HEK293 (cell line): Measurements from ENCODE around the gene SH3BGRL3.

ENCODE experiments used
- CTCF ChIA-PET: fragments of 350-600 bp; formaldehyde crosslinking; extraction: SDS; loops from one replicate; lab custom pipeline; 2021; ENCODE audit warnings: antibody characterized with exemption; lab: Yijun Ruan, JAX
- POLR2A ChIA-PET: fragments of 300-600 bp; formaldehyde crosslinking; extraction: SDS; loops from one replicate; lab custom pipeline; 2020; ENCODE audit warnings: antibody characterized with exemption, inconsistent platforms; lab: Yijun Ruan, JAX
- H3K27ac ChIP-seq: fragments of 200-500 bp; sonication (Bioruptor generic); 2 replicates; pipeline ENCODE4 v1.5.1; 2014; ENCODE audit warnings: low read depth, low read length, control low read depth, inconsistent platforms; ENCODE audit errors: extremely low read depth
- H3K36me3 ChIP-seq, 2 experiments: fragments of 200-500 bp in 1 of 2; sonication (Bioruptor generic) in 1 of 2; 1 replicate in 1 of 2; 2 replicates in 1 of 2; pipeline ENCODE4 v1.5.1; 2014 to 2017; ENCODE audit warnings: inconsistent platforms in 2 of 2, low read length in 2 of 2; ENCODE audit not compliant: control insufficient read depth in 2 of 2, insufficient read depth in 1 of 2
- H3K4me1 ChIP-seq: fragments of 200-500 bp; sonication (Bioruptor generic); 2 replicates; pipeline ENCODE4 v1.5.1; 2014; ENCODE audit warnings: mild to moderate bottlenecking, low read length, inconsistent platforms; ENCODE audit not compliant: control insufficient read depth, insufficient read depth
- H3K4me3 ChIP-seq: 2 replicates; pipeline ENCODE4 v1.5.1; 2011; ENCODE audit warnings: low read depth, mild to moderate bottlenecking, control low read depth, low read length, moderate library complexity
- H3K9me3 ChIP-seq: fragments of 200-500 bp; sonication (Bioruptor generic); 2 replicates; pipeline ENCODE4 v1.5.1; 2014; ENCODE audit warnings: low read depth, low read length, inconsistent platforms; ENCODE audit not compliant: control insufficient read depth, insufficient read depth
- GFI1B ChIP-seq: fragments of 450-650 bp; formaldehyde crosslinking; IDR thresholded peaks from 2 replicates; pipeline ENCODE4 v1.5.1; 2016; ENCODE audit warnings: missing biosample characterization, missing genetic modification characterization
- HOXC10 ChIP-seq: sonication (generic); formaldehyde crosslinking; IDR thresholded peaks from 2 replicates; pipeline ENCODE4 v1.8.1; 2023; ENCODE audit warnings: mild to moderate bottlenecking, missing genetic modification reagents
- OSR2 ChIP-seq: fragments of 450-650 bp; formaldehyde crosslinking; IDR thresholded peaks from 2 replicates; pipeline ENCODE4 v1.5.1; 2016; ENCODE audit warnings: missing biosample characterization, missing genetic modification characterization
- PRDM6 ChIP-seq: fragments of 450-650 bp; formaldehyde crosslinking; IDR thresholded peaks from 2 replicates; pipeline ENCODE4 v1.5.1; 2017; ENCODE audit warnings: missing biosample characterization, missing genetic modification characterization
- REPIN1 ChIP-seq: fragments of 450-650 bp; formaldehyde crosslinking; IDR thresholded peaks from 2 replicates; pipeline ENCODE4 v1.5.1; 2017; ENCODE audit warnings: missing biosample characterization, missing genetic modification characterization, low read depth
- TSHZ1 ChIP-seq: fragments of 450-650 bp; formaldehyde crosslinking; IDR thresholded peaks from 2 replicates; pipeline ENCODE4 v1.5.1; 2016; ENCODE audit warnings: missing biosample characterization, missing genetic modification characterization, borderline replicate concordance
- ZBTB20 ChIP-seq: fragments of 450-650 bp; formaldehyde crosslinking; IDR thresholded peaks from 2 replicates; pipeline ENCODE4 v1.5.1; 2016; ENCODE audit warnings: missing biosample characterization, missing genetic modification characterization
- ZBTB26 ChIP-seq: fragments of 450-650 bp; formaldehyde crosslinking; optimal IDR thresholded peaks from 2 replicates; pipeline ENCODE3; 2016; ENCODE audit warnings: missing biosample characterization, mild to moderate bottlenecking, missing genetic modification characterization
- ZBTB48 ChIP-seq: fragments of 450-650 bp; formaldehyde crosslinking; IDR thresholded peaks from 2 replicates; pipeline ENCODE4 v1.5.1; 2016; ENCODE audit warnings: missing biosample characterization, missing genetic modification characterization
- ZFHX2 ChIP-seq: fragments of 450-650 bp; formaldehyde crosslinking; conservative IDR thresholded peaks from 2 replicates; pipeline ENCODE4 v1.5.1; 2016; ENCODE audit warnings: missing biosample characterization, missing genetic modification characterization
- ZIC2 ChIP-seq: fragments of 450-650 bp; formaldehyde crosslinking; IDR thresholded peaks from 2 replicates; pipeline ENCODE4 v1.5.1; 2016; ENCODE audit warnings: missing biosample characterization, missing genetic modification characterization
- ZNF2 ChIP-seq: fragments of 450-650 bp; formaldehyde crosslinking; IDR thresholded peaks from 2 replicates; pipeline ENCODE4 v1.5.1; 2016; ENCODE audit warnings: missing biosample characterization, missing genetic modification characterization
- ZNF211 ChIP-seq: fragments of 450-650 bp; formaldehyde crosslinking; IDR thresholded peaks from 2 replicates; pipeline ENCODE4 v1.5.1; 2016; ENCODE audit warnings: low read depth, missing biosample characterization, missing genetic modification characterization
- ZNF26 ChIP-seq: fragments of 450-650 bp; formaldehyde crosslinking; IDR thresholded peaks from 2 replicates; pipeline ENCODE4 v1.5.1; 2016; ENCODE audit warnings: missing biosample characterization, missing genetic modification characterization
- ZNF354C ChIP-seq: fragments of 450-650 bp; formaldehyde crosslinking; IDR thresholded peaks from 2 replicates; pipeline ENCODE4 v1.5.1; 2016; ENCODE audit warnings: missing biosample characterization, missing genetic modification characterization, low read depth, borderline replicate concordance
- ZNF623 ChIP-seq: fragments of 450-650 bp; formaldehyde crosslinking; IDR thresholded peaks from 2 replicates; pipeline ENCODE4 v1.5.1; 2016; ENCODE audit warnings: missing biosample characterization, missing genetic modification characterization
- ZNF670 ChIP-seq: fragments of 450-650 bp; formaldehyde crosslinking; IDR thresholded peaks from 2 replicates; pipeline ENCODE4 v1.5.1; 2016; ENCODE audit warnings: missing biosample characterization, missing genetic modification characterization, low read depth
- ZNF701 ChIP-seq: fragments of 450-650 bp; formaldehyde crosslinking; IDR thresholded peaks from 2 replicates; pipeline ENCODE4 v1.5.1; 2016; ENCODE audit warnings: missing biosample characterization, missing genetic modification characterization

Gene SH3BGRL3

GRCh38 chr1:26290122-26290881 lies 10.4 kb downstream of the SH3BGRL3 start:
- Histone ChIP-seq H3K36me3 (peaks cover 0 to 9% of the 10 kb centered on the region in 2 experiments; a peak in 1 of 3 replicates), H3K9me3 (no peaks in the 10 kb centered on the region), H3K4me3 (no peak overlapping the region), H3K4me1 (no peaks in the 10 kb centered on the region), H3K27ac (no peak overlapping the region)
- ChIA-PET CTCF (interaction anchor here (1.8 to 10.2 kb wide), 2 partner anchors 11 to 28 kb away, joined by 4 to 203 read pairs; partner anchors contain the start of gene CD52), POLR2A (interaction anchor here (0.6 kb wide), 2 partner anchors 12 to 182 kb away, joined by 3 read pairs; no protein-coding TSS in a partner anchor)
- TF ChIP-seq ZNF623 (tag by site-specific recombination) (no peak), ZNF2 (tag by site-specific recombination) (no peak), ZNF211 (no peak), OSR2 (tag by site-specific recombination) (no peak), GFI1B (tag by site-specific recombination) (no peak)

GRCh38 chr1:26290882-26291261 lies 11.0 kb downstream of the SH3BGRL3 start:
- Histone ChIP-seq H3K27ac (no peak overlapping the region), H3K4me3 (no peak overlapping the region), H3K9me3 (no peaks in the 10 kb centered on the region), H3K36me3 (peaks cover 0 to 12% of the 10 kb centered on the region in 2 experiments; a peak in 1 of 3 replicates), H3K4me1 (no peaks in the 10 kb centered on the region)
- ChIA-PET POLR2A (interaction anchor here (0.6 kb wide), 2 partner anchors 11 to 181 kb away, joined by 3 read pairs; no protein-coding TSS in a partner anchor), CTCF (interaction anchor here (10.2 kb wide), 1 partner anchor 27 kb away, joined by 203 read pairs; the partner anchor contains the start of gene CD52)
- TF ChIP-seq ZIC2 (tag by site-specific recombination) (peak; percentile 34; the same call in 1 of the 2 replicates), ZNF2 (tag by site-specific recombination) (no peak)

GRCh38 chr1:26291433-26291832 lies 11.5 kb downstream of the SH3BGRL3 start:
- no peak overlapping the region for H3K4me3 ChIP-seq
- no peaks in the 10 kb centered on the region for H3K4me1 ChIP-seq
- no peaks in the 10 kb centered on the region for H3K9me3 ChIP-seq
- TF ChIP-seq ZNF26 (tag by site-specific recombination) (no peak), TSHZ1 (tag by site-specific recombination) (no peak), ZNF354C (tag by site-specific recombination) (no peak), PRDM6 (tag by site-specific recombination) (no peak), ZNF701 (tag by site-specific recombination) (no peak), ZBTB20 (no peak), ZBTB26 (tag by site-specific recombination) (no peak), ZNF670 (tag by site-specific recombination) (no peak), HOXC10 (no peak), GFI1B (tag by site-specific recombination) (no peak), ZFHX2 (no peak), REPIN1 (tag by site-specific recombination) (no peak), ZBTB48 (no peak)
- ChIA-PET POLR2A (no interaction called here), CTCF (interaction anchor here (10.2 kb wide), 1 partner anchor 27 kb away, joined by 203 read pairs; the partner anchor contains the start of gene CD52)
- H3K36me3 ChIP-seq, result peaks cover 0 to 18% of the 10 kb centered on the region in 2 experiments; a peak in 1 of 3 replicates
- H3K27ac ChIP-seq, result no peak overlapping the region
